Astrocyte (in vitro differentiated cells and primary cell): ENCODE results near the gene ATP6AP2. TPM values are rescaled to one million over a fixed set of nuclear protein-coding genes. Genes with fewer than 3 reads are reported as not detected.
A peak's percentile ranks its signal among the peaks of the same experiment; 100 is the strongest.

Source experiments
- DNase-seq: peaks from one replicate; pipeline ENCODE4 v3.0.0-alpha.2; 2010; ENCODE audit warnings: low read depth
- FAIRE-seq: peaks from 2 replicates; lab custom pipeline; 2011; peaks lifted over from hg19 to GRCh38; lab: Jason Lieb, UNC
- H2AFZ ChIP-seq: 2 replicates; pipeline ENCODE4 v1.6.0; 2012; ENCODE audit warnings: low read depth, low read length, inconsistent platforms
- H3K27ac ChIP-seq: 2 replicates; pipeline ENCODE4 v1.5.1; 2011; ENCODE audit warnings: low read depth, low read length, inconsistent platforms
- H3K27me3 ChIP-seq: 2 replicates; pipeline ENCODE4 v1.6.0; 2011; ENCODE audit warnings: low read length, inconsistent platforms; ENCODE audit not compliant: insufficient read depth
- H3K36me3 ChIP-seq: 2 replicates; pipeline ENCODE4 v1.5.1; 2011; ENCODE audit warnings: low read length, inconsistent platforms; ENCODE audit not compliant: insufficient read depth
- H3K4me1 ChIP-seq: 2 replicates; pipeline ENCODE4 v1.5.1; 2011; ENCODE audit warnings: low read length, inconsistent platforms; ENCODE audit not compliant: insufficient read depth
- H3K4me2 ChIP-seq: 2 replicates; pipeline ENCODE4 v1.6.0; 2012; ENCODE audit warnings: low read length, inconsistent platforms
- H3K4me3 ChIP-seq: 2 replicates; pipeline ENCODE4 v1.5.1; 2011; ENCODE audit warnings: low read depth, mild to moderate bottlenecking, low read length, inconsistent platforms; ENCODE audit not compliant: insufficient read depth
- H3K79me2 ChIP-seq: 2 replicates; pipeline ENCODE4 v1.6.0; 2012; ENCODE audit warnings: mild to moderate bottlenecking, low read length, inconsistent platforms; ENCODE audit not compliant: insufficient read depth
- H3K9ac ChIP-seq: 2 replicates; pipeline ENCODE4 v1.6.0; 2012; ENCODE audit warnings: mild to moderate bottlenecking, low read length, inconsistent platforms
- H3K9me3 ChIP-seq: 2 replicates; pipeline ENCODE4 v1.5.1; 2012; ENCODE audit warnings: low read depth, mild to moderate bottlenecking, low read length, inconsistent platforms; ENCODE audit not compliant: insufficient read depth
- H4K20me1 ChIP-seq: 2 replicates; pipeline ENCODE4 v1.6.0; 2012; ENCODE audit warnings: low read length, inconsistent platforms; ENCODE audit not compliant: insufficient read depth
- H3K27ac Mint-ChIP-seq: one replicate; pipeline ENCODE4 v1.8.0; 2021; ENCODE audit warnings: mild to moderate bottlenecking, mixed read lengths; ENCODE audit not compliant: unreplicated experiment
- H3K27me3 Mint-ChIP-seq: one replicate; pipeline ENCODE4 v1.8.0; 2021; ENCODE audit warnings: low read depth, mixed read lengths; ENCODE audit not compliant: unreplicated experiment
- H3K36me3 Mint-ChIP-seq: one replicate; pipeline ENCODE4 v1.8.0; 2021; ENCODE audit warnings: low read depth, mixed read lengths; ENCODE audit not compliant: unreplicated experiment
- H3K4me1 Mint-ChIP-seq: one replicate; pipeline ENCODE4 v1.8.0; 2021; ENCODE audit warnings: low read depth, mixed read lengths; ENCODE audit not compliant: unreplicated experiment
- H3K4me3 Mint-ChIP-seq: one replicate; pipeline ENCODE4 v1.8.0; 2021; ENCODE audit warnings: mild to moderate bottlenecking, moderate library complexity, mixed read lengths; ENCODE audit not compliant: unreplicated experiment
- H3K9me3 Mint-ChIP-seq: one replicate; pipeline ENCODE4 v1.8.0; 2021; ENCODE audit warnings: mild to moderate bottlenecking, mixed read lengths; ENCODE audit not compliant: unreplicated experiment
- CTCF ChIP-seq: IDR thresholded peaks from 2 replicates; pipeline ENCODE4 v1.5.1; 2011; ENCODE audit warnings: low read depth, mild to moderate bottlenecking, inconsistent platforms, low read length, moderate library complexity; ENCODE audit not compliant: insufficient read depth
- EZH2 ChIP-seq: IDR thresholded peaks from 2 replicates; pipeline ENCODE4 v1.6.1; 2012; ENCODE audit warnings: mild to moderate bottlenecking, low read length, inconsistent platforms; ENCODE audit not compliant: insufficient read depth
- total RNA-seq: library from RNA; stranded (reverse); gene quantifications from 2 replicates; pipeline ENCODE4 v1.2.1, GENCODE V29; 2021

The ATP6AP2 gene
- total RNA-seq, 1 donor from 2014 or later = 153 TPM

- Histone ChIP-seq H3K27me3 (no peaks in the 10 kb centered on the region), H3K79me2 (peaks cover 41% of the 10 kb centered on the region), H4K20me1 (no peaks in the 10 kb centered on the region), H3K9me3 (no peaks in the 10 kb centered on the region), H3K4me1 (peaks cover 8% of the 10 kb centered on the region), H3K27ac (peak within 1 kb of the TSS; percentile 79), H2AFZ (peak within 1 kb of the TSS; percentile 58), H3K4me2 (peak within 1 kb of the TSS; percentile 94), H3K4me3 (peak within 1 kb of the TSS; percentile 74), H3K36me3 (peaks cover 6% of the 10 kb centered on the region), H3K9ac (peak within 1 kb of the TSS; percentile 87)
- TF ChIP-seq EZH2 = no peak
- no peak for TF ChIP-seq CTCF
- FAIRE-seq (peak; percentile 80), DNase-seq (peak; percentile 76)
- Mint-ChIP-seq H3K4me3 (peak within 1 kb of the TSS; percentile 96), H3K27ac (peak within 1 kb of the TSS; percentile 89), H3K4me1 (peaks cover 14% of the 10 kb centered on the region), H3K27me3 (no peaks in the 10 kb centered on the region), H3K36me3 (peaks cover 2% of the 10 kb centered on the region), H3K9me3 (no peaks in the 10 kb centered on the region)
Measured at GRCh38 chrX:40647307-40648197, 66.8 kb downstream of the ATP6AP2 start, which contains the start of gene CXorf38. TSS of gene CXorf38 (minus strand) at chrX:40647561. CDS start at chrX:40647520, 41 bp downstream.

- Mint-ChIP-seq H3K9me3 (no peaks in the 10 kb centered on the region), H3K4me3 (no peak overlapping the region), H3K27ac (no peak overlapping the region), H3K27me3 (no peaks in the 10 kb centered on the region), H3K36me3 (peaks cover 2% of the 10 kb centered on the region), H3K4me1 (no peaks in the 10 kb centered on the region)
- Histone ChIP-seq H3K36me3 (peaks cover 15% of the 10 kb centered on the region), H3K4me3 (no peak overlapping the region), H3K4me2 (no peak overlapping the region), H2AFZ (no peak overlapping the region), H3K9me3 (no peaks in the 10 kb centered on the region), H3K4me1 (no peaks in the 10 kb centered on the region), H3K27me3 (no peaks in the 10 kb centered on the region), H3K9ac (no peak overlapping the region), H4K20me1 (no peaks in the 10 kb centered on the region), H3K27ac (no peak overlapping the region), H3K79me2 (peaks cover 5% of the 10 kb centered on the region)
- FAIRE-seq (peak; percentile 92), DNase-seq (peak; percentile 29)
- TF ChIP-seq EZH2 = no peak
- peak; percentile 57 for TF ChIP-seq CTCF
Measured at GRCh38 chrX:40651620-40652223, 71.0 kb downstream of the ATP6AP2 start.
